IMR-90 (cell line): ENCODE measurements around the gene SIK3. TPM values are rescaled to one million over a fixed set of nuclear protein-coding genes. Genes with fewer than 3 reads are reported as not detected.

Experiments used
- SMC3 ChIP-seq: fragments of 150-350 bp; IDR thresholded peaks from 2 replicates; pipeline ENCODE4 v1.6.1; 2016; ENCODE audit warnings: low read depth, mild to moderate bottlenecking, antibody characterized with exemption, low read length, moderate library complexity
- polyA plus RNA-seq, 3 experiments: library from polyadenylated mRNA; depleted of rRNA; stranded (reverse); fragments of >200 nt; gene quantifications; 2 replicates each; pipeline ENCODE4 v1.2.3, GENCODE V29; 2012; ENCODE audit warnings: low replicate concordance in 1 of 3
- total RNA-seq: library from RNA; depleted of rRNA; stranded (reverse); fragments of >200 nt; gene quantifications from 2 replicates; pipeline ENCODE4 v1.2.3, GENCODE V29; 2012
- TF ChIP-seq, protein P1 (sequence below): fragments of 150-350 bp; IDR thresholded peaks from 2 replicates; pipeline ENCODE4 v1.6.1; 2017; ENCODE audit warnings: mild to moderate bottlenecking, antibody characterized with exemption, low read length, low read depth
- TF ChIP-seq, protein P2 (sequence below): fragments of 150-350 bp; IDR thresholded peaks from 2 replicates; pipeline ENCODE4 v1.6.1; 2016; ENCODE audit warnings: low read depth, mild to moderate bottlenecking, low read length, moderate library complexity, borderline replicate concordance

Gene SIK3
- total and polyA plus RNA-seq, 2 of the 4 experiments (the other 2 are of a cell fraction): 8.2 to 9.1 TPM

DNA sequence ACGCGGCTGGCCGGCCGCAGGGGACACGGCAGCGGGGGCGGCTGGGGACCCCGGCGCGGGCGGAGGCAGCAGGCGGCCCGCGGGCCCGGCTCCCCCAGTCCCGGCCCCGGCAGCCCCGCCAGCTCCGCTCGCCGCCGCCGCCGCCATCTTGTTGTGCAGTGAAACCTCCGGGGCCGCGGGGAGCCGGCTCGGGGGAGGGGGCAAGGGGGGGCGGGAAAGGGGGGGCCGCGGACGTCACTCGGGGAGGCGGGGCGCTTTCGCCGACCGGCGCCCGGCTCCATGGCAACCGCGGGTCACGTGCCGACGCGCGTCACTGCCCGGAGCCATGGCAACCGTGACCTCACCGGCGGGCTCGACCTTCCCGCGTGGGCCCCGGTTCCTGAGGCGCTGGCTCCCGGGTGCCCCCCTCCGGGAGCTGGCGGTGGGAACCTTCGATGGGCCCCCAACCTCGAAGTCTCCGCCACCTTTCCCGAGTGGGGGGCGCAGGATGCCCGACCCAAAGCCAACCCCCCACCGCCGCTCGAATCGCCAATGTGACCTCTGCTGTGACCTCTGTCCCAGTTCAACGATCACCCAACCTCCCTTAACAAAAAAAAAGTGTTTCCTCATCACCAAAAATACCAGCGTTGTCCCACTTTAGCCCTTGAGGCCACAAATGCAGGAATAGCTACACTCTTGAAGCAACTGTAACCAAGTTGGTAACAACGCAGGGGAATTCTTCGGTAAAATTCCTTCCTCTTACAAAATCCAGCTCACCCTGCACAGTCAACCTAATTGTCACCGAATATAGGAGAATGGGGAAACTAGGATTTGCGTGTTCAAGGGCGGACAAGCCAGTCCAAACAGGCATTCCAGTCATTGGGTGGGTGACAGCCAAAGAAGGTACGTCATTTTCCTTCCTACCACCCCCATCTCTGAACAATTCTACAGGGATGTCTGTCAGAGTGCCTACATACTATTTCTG is at the start of gene SIK3 (continued):
- TF ChIP-seq, protein P1, sequence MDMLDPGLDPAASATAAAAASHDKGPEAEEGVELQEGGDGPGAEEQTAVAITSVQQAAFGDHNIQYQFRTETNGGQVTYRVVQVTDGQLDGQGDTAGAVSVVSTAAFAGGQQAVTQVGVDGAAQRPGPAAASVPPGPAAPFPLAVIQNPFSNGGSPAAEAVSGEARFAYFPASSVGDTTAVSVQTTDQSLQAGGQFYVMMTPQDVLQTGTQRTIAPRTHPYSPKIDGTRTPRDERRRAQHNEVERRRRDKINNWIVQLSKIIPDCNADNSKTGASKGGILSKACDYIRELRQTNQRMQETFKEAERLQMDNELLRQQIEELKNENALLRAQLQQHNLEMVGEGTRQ: peak; percentile 98
- peak; percentile 82 for TF ChIP-seq SMC3
- TF ChIP-seq, protein P2, sequence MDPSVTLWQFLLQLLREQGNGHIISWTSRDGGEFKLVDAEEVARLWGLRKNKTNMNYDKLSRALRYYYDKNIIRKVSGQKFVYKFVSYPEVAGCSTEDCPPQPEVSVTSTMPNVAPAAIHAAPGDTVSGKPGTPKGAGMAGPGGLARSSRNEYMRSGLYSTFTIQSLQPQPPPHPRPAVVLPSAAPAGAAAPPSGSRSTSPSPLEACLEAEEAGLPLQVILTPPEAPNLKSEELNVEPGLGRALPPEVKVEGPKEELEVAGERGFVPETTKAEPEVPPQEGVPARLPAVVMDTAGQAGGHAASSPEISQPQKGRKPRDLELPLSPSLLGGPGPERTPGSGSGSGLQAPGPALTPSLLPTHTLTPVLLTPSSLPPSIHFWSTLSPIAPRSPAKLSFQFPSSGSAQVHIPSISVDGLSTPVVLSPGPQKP: no peak
